Activated T-cell treated with anti-CD3 and anti-CD28 coated beads, Interleukin-2, amount 50 U/mL, for 24 hours (primary cell): ENCODE results near the gene THSD7B.
"Not testable (repeated sequence)": the region's sequence is repeated elsewhere in the genome, so short reads cannot be mapped to it uniquely, and the experiment has no call there.

Source experiments
- DNase-seq: peaks from one replicate; pipeline ENCODE4 v3.0.0-alpha.2; 2020
- H3K27ac Mint-ChIP-seq: 2 replicates; pipeline ENCODE4 v1.8.0; 2020; ENCODE audit warnings: mild to moderate bottlenecking, mixed read lengths
- H3K27me3 Mint-ChIP-seq: 2 replicates; pipeline ENCODE4 v1.8.0; 2020; ENCODE audit warnings: mixed read lengths
- H3K36me3 Mint-ChIP-seq: 2 replicates; pipeline ENCODE4 v1.8.0; 2020; ENCODE audit warnings: low read depth, mixed read lengths
- H3K4me1 Mint-ChIP-seq: 2 replicates; pipeline ENCODE4 v1.8.0; 2020; ENCODE audit warnings: low read depth, mixed read lengths
- H3K4me3 Mint-ChIP-seq: 2 replicates; pipeline ENCODE4 v1.8.0; 2020; ENCODE audit warnings: mild to moderate bottlenecking, moderate library complexity, mixed read lengths
- H3K9me3 Mint-ChIP-seq: 2 replicates; pipeline ENCODE4 v1.8.0; 2020; ENCODE audit warnings: mixed read lengths

The THSD7B gene

GRCh38 chr2:137009953-137010352 is 244.6 kb downstream of the THSD7B start:
- Mint-ChIP-seq H3K9me3 (no peaks in the 10 kb centered on the region), H3K4me3 (no peak overlapping the region), H3K4me1 (no peaks in the 10 kb centered on the region), H3K27me3 (no peaks in the 10 kb centered on the region), H3K27ac (no peak overlapping the region), H3K36me3 (no peaks in the 10 kb centered on the region)
- no peak for DNase-seq

DNA sequence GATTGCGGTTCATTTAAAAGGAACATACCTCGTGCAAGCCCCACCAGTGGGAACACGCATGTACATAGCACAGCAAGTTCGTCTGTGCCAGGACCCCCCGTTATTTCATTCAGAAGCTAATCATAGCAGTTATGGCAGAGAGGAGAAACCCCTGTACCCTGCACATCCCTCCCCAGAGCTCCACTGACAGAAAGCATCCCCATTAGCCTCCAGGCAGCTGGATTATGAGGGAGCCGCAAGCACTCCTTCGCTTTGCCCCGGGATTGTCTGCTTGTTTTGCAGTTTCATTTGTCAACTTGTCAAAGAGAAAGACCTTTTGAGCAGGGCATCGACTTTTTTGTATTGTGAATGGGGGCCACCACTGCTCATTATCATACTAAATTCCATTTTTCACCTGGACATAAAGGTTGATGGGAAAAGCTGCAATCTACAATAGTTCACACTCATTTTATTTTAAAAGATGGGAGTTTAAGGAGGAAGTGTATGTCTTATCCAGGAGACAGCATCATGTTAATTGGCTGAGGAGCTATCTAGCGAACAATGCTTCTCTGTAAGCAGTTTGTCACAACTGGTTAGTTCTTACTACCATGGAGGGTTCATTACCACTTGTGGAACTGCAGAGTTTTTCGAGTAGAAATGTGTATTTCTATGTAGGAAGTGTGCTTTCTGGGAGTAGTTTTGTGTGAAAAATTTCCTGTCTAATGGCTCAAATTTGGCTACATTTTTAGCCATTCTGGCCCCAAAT is 255.3 kb downstream of the THSD7B start:
- Mint-ChIP-seq H3K27ac (no peak overlapping the region), H3K9me3 (no peaks in the 10 kb centered on the region), H3K36me3 (no peaks in the 10 kb centered on the region), H3K4me3 (no peak overlapping the region), H3K27me3 (no peaks in the 10 kb centered on the region), H3K4me1 (no peaks in the 10 kb centered on the region)
- no peak for DNase-seq

DNA sequence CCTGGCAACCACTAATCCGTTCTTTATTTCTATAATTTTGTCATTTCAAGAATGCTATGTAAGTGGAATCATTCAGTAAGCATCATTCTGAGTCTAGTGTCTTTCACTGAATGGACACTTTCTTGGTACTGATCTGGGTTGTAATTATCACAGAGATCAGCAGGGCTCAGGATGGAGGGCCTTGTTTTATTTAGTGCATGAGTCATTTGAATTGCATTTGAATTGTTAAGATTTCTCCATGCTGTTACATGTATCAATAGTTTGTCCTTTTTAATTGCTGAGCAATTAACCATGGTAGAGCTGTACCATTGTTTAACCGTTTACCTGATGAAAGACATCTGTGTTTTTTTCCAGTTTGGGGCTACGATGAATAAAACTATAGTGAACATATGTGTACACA is 256.4 kb downstream of the THSD7B start:
- Mint-ChIP-seq H3K9me3 (no peaks in the 10 kb centered on the region), H3K36me3 (no peaks in the 10 kb centered on the region), H3K4me1 (no peaks in the 10 kb centered on the region), H3K27ac (no peak overlapping the region), H3K4me3 (no peak overlapping the region), H3K27me3 (no peaks in the 10 kb centered on the region)
- no peak for DNase-seq

GRCh38 chr2:137023205-137023604 is 257.9 kb downstream of the THSD7B start:
- Mint-ChIP-seq H3K27me3 (no peaks in the 10 kb centered on the region), H3K27ac (no peak overlapping the region), H3K9me3 (no peaks in the 10 kb centered on the region), H3K4me1 (no peaks in the 10 kb centered on the region), H3K4me3 (no peak overlapping the region), H3K36me3 (no peaks in the 10 kb centered on the region)
- DNase-seq, result no peak

GRCh38 chr2:137031731-137032130 is 266.4 kb downstream of the THSD7B start:
- H3K9me3 Mint-ChIP-seq, result peaks cover 3% of the 10 kb centered on the region
- no peak overlapping the region for H3K4me3 Mint-ChIP-seq
- H3K27ac Mint-ChIP-seq, result no peak overlapping the region
- no peaks in the 10 kb centered on the region for H3K36me3 Mint-ChIP-seq
- no peaks in the 10 kb centered on the region for H3K27me3 Mint-ChIP-seq
- no peaks in the 10 kb centered on the region for H3K4me1 Mint-ChIP-seq
- no peak for DNase-seq

- Mint-ChIP-seq H3K9me3 (peaks cover 3% of the 10 kb centered on the region), H3K27me3 (no peaks in the 10 kb centered on the region), H3K4me3 (no peak overlapping the region)
These were observed 271.3 kb downstream of the THSD7B start for GRCh38 chr2:137036619-137037018.

GRCh38 chr2:137039482-137040152 is 274.3 kb downstream of the THSD7B start:
- Mint-ChIP-seq H3K36me3 (no peaks in the 10 kb centered on the region), H3K4me1 (no peaks in the 10 kb centered on the region), H3K27ac (no peak overlapping the region), H3K4me3 (no peak overlapping the region), H3K27me3 (no peaks in the 10 kb centered on the region), H3K9me3 (no peaks in the 10 kb centered on the region)
- DNase-seq, result no peak

More at GRCh38 chr2:137036619-137037018, 271.3 kb downstream of the THSD7B start:
- DNase-seq, result no peak
- H3K27ac Mint-ChIP-seq, result no peak overlapping the region
- no peaks in the 10 kb centered on the region for H3K4me1 Mint-ChIP-seq
- no peaks in the 10 kb centered on the region for H3K36me3 Mint-ChIP-seq

- no peak overlapping the region for H3K4me3 Mint-ChIP-seq
- H3K27me3 Mint-ChIP-seq, result no peaks in the 10 kb centered on the region
- DNase-seq, result no peak
- H3K9me3 Mint-ChIP-seq, result no peaks in the 10 kb centered on the region
- H3K36me3 Mint-ChIP-seq, result no peaks in the 10 kb centered on the region
- no peaks in the 10 kb centered on the region for H3K4me1 Mint-ChIP-seq
- H3K27ac Mint-ChIP-seq, result no peak overlapping the region
These were observed 282.0 kb downstream of the THSD7B start for GRCh38 chr2:137047369-137047768.

DNA sequence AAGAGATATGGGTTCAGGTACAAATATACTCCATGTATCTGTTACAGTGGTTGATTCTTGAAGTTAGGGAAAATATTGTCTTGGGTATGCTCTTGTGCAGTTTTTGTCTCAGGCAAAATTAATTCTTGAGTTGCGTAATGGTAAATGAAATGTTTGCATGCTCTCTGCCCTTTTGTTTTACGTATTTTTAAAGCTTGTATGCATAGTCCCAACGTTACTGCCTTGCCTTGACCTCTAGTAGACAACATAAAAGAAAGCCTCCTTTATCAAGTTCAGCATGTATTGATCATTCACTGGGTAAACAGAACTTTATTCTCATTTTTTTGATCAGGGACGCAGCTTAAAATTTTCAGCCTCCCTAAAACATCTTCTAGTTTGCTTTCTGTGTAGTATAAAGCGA is 283.1 kb downstream of the THSD7B start:
- Mint-ChIP-seq H3K4me1 (no peaks in the 10 kb centered on the region), H3K27me3 (no peaks in the 10 kb centered on the region), H3K36me3 (no peaks in the 10 kb centered on the region), H3K4me3 (no peak overlapping the region), H3K27ac (no peak overlapping the region), H3K9me3 (no peaks in the 10 kb centered on the region)
- DNase-seq, result no peak

DNA sequence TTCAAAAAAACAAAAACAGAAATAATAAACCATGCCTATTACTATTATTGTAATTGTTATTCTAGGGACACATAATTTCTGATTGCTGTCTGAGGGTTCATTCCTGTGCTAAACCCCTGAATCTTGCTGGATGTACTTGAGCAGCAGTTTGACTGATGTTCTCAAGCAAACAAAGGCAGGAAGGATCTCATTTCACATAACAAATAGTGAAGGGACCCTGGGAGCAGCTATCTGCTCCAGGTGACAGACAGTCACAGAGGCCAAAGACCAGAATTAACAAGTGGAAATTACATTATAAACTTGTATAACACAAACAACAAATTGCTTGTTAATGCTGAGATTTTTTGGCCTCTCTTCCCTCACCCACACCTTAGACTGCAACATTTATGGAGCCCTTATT is 284.2 kb downstream of the THSD7B start:
- Mint-ChIP-seq H3K36me3 (no peaks in the 10 kb centered on the region), H3K27me3 (no peaks in the 10 kb centered on the region), H3K4me3 (no peak overlapping the region), H3K9me3 (no peaks in the 10 kb centered on the region), H3K27ac (no peak overlapping the region), H3K4me1 (no peaks in the 10 kb centered on the region)
- DNase-seq, result no peak

- Mint-ChIP-seq H3K27ac (no peak overlapping the region), H3K4me3 (no peak overlapping the region), H3K9me3 (no peaks in the 10 kb centered on the region), H3K4me1 (no peaks in the 10 kb centered on the region), H3K36me3 (no peaks in the 10 kb centered on the region), H3K27me3 (no peaks in the 10 kb centered on the region)
- DNase-seq, result no peak
These were observed 285.6 kb downstream of the THSD7B start for GRCh38 chr2:137050949-137051348.

DNA sequence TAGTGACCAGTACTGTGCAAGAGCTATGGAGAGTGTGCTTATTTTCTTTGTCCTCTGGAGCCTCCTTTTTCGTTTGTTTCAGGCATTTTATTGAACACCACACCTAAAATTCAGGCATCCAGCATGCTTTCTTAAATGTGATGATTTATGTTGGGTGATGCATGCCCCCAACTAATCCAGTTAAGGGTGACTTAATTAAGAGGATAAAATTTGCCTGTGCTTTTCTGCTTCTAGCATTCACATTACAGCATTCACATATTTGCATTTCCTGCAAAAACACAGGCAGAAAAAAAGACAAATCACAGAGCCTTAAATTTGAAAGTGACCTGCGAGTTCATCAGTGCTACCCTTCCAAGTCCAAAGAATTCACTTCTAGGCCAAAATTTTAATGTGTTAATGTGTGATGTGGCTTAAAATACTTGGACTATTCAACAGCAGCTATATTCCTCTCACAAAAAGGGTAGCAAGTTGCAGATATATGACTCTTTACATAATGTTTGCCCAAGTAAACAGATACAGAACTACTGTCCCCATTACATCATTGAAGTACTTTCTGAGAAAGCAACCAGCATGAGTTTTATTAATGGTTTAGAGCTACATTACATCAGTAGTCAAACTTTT is 286.5 kb downstream of the THSD7B start:
- no peak for DNase-seq
- Mint-ChIP-seq H3K4me3 (no peak overlapping the region), H3K4me1 (no peaks in the 10 kb centered on the region), H3K36me3 (no peaks in the 10 kb centered on the region), H3K9me3 (no peaks in the 10 kb centered on the region), H3K27ac (no peak overlapping the region), H3K27me3 (no peaks in the 10 kb centered on the region)

- no peak for DNase-seq
- no peak overlapping the region for H3K27ac Mint-ChIP-seq
- H3K27me3 Mint-ChIP-seq, result no peaks in the 10 kb centered on the region
- no peaks in the 10 kb centered on the region for H3K9me3 Mint-ChIP-seq
- no peaks in the 10 kb centered on the region for H3K36me3 Mint-ChIP-seq
- no peak overlapping the region for H3K4me3 Mint-ChIP-seq
- H3K4me1 Mint-ChIP-seq, result no peaks in the 10 kb centered on the region
These were observed 291.4 kb downstream of the THSD7B start for GRCh38 chr2:137056704-137057103.

- not testable (repeated sequence) for H3K9me3 Mint-ChIP-seq, H3K27me3 Mint-ChIP-seq, H3K27ac Mint-ChIP-seq, H3K36me3 Mint-ChIP-seq, H3K4me1 Mint-ChIP-seq, DNase-seq, H3K4me3 Mint-ChIP-seq
These were observed 310.9 kb downstream of the THSD7B start for GRCh38 chr2:137076111-137076765.

DNA sequence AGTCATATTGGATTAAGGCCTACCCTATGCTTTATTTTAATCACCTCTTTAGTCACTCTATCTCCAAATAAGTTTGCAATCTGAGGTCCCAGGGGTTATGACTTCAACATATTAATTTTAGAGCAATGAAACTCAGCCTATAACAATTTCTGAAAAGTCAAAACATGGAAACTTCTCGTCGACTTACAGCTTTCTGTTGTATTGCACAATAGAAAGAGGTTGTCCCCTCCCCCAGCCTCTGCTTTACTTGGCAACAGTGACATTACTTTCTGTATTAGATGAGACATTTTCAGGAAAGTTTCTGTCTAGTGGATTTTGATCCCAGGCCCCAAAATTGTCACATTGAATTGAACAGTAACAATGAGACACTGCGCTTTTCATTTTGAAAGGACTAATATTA is 326.4 kb downstream of the THSD7B start:
- Mint-ChIP-seq H3K36me3 (no peaks in the 10 kb centered on the region), H3K4me3 (no peak overlapping the region), H3K27me3 (no peaks in the 10 kb centered on the region), H3K27ac (no peak overlapping the region), H3K9me3 (no peaks in the 10 kb centered on the region), H3K4me1 (no peaks in the 10 kb centered on the region)
- no peak for DNase-seq
